Smooth muscle cell (in vitro differentiated cells): ENCODE measurements around the gene GDF11. TPM values are rescaled to one million over a fixed set of nuclear protein-coding genes. Genes with fewer than 3 reads are reported as not detected.
A peak's percentile ranks its signal among the peaks of the same experiment; 100 is the strongest.

Source experiments
- DNase-seq: peaks from one replicate; lab custom pipeline; 2025; ENCODE audit not compliant: unreplicated experiment; lab: John Stamatoyannopoulos, UW
- H2AFZ ChIP-seq: fragments of 200-600 bp; sonication (generic); 2 replicates; pipeline ENCODE4 v1.6.0; 2016; ENCODE audit warnings: antibody characterized with exemption, low read depth, mild to moderate bottlenecking
- H3F3A ChIP-seq: fragments of 200-600 bp; sonication (generic); 2 replicates; pipeline ENCODE4 v1.6.0; 2017; ENCODE audit warnings: antibody characterized with exemption, low read depth
- H3K27ac ChIP-seq: fragments of 200-600 bp; sonication (generic); 2 replicates; pipeline ENCODE4 v1.5.1; 2016; ENCODE audit warnings: low read depth, mild to moderate bottlenecking
- H3K27me3 ChIP-seq: fragments of 200-600 bp; sonication (generic); 2 replicates; pipeline ENCODE4 v1.6.1; 2016; ENCODE audit warnings: low read depth, mild to moderate bottlenecking
- H3K36me3 ChIP-seq: fragments of 200-600 bp; sonication (generic); 2 replicates; pipeline ENCODE4 v1.5.1; 2016; ENCODE audit warnings: low read depth
- H3K4me1 ChIP-seq: fragments of 200-600 bp; sonication (generic); 2 replicates; pipeline ENCODE4 v1.5.1; 2016; ENCODE audit warnings: low read depth
- H3K4me2 ChIP-seq: fragments of 200-600 bp; sonication (generic); 2 replicates; pipeline ENCODE4 v1.6.0; 2016; ENCODE audit warnings: mild to moderate bottlenecking
- H3K4me3 ChIP-seq: fragments of 200-600 bp; sonication (generic); 2 replicates; pipeline ENCODE4 v1.5.1; 2016; ENCODE audit warnings: mild to moderate bottlenecking
- H3K79me2 ChIP-seq: fragments of 200-600 bp; sonication (generic); 2 replicates; pipeline ENCODE4 v1.6.0; 2016; ENCODE audit warnings: low read depth, mild to moderate bottlenecking
- H3K9ac ChIP-seq: fragments of 200-600 bp; sonication (generic); 2 replicates; pipeline ENCODE4 v1.6.0; 2016; ENCODE audit warnings: low read depth
- H3K9me3 ChIP-seq: fragments of 200-600 bp; sonication (generic); replicated peaks from 2 replicates; pipeline ENCODE4 v1.5.1; 2016; ENCODE audit warnings: low read depth
- H4K20me1 ChIP-seq: fragments of 200-600 bp; sonication (generic); 2 replicates; pipeline ENCODE4 v1.6.0; 2016; ENCODE audit warnings: low read depth
- WGBS: methylation state at CpG from one replicate; pipeline ENCODE4 v1.1.7; 2016; ENCODE audit warnings: low lambda C conversion rate; 5-methylcytosine and 5-hydroxymethylcytosine counted together
- polyA plus RNA-seq: library from polyadenylated mRNA; unstranded; fragments of >200 nt; fragmentation: Nextera tagmentation; extraction: Ambion mirVana; gene quantifications from 2 replicates; pipeline ENCODE4 v1.2.1, GENCODE V29; 2016
- total RNA-seq: library from RNA; depleted of rRNA; stranded (reverse); fragments of >200 nt; gene quantifications from 2 replicates; pipeline ENCODE4 v1.2.3, GENCODE V29; 2014
- TF ChIP-seq, protein P1 (sequence below): fragments of 200-600 bp; sonication (generic); IDR thresholded peaks from 2 replicates; pipeline ENCODE4 v1.5.1; 2017; ENCODE audit warnings: borderline replicate concordance, mild to moderate bottlenecking, antibody characterized with exemption; ENCODE audit not compliant: insufficient read depth, poor library complexity, severe bottlenecking

Gene GDF11
- total and polyA plus RNA-seq, 2 experiments from 2014 or later: 2.6 to 3.5 TPM

DNA sequence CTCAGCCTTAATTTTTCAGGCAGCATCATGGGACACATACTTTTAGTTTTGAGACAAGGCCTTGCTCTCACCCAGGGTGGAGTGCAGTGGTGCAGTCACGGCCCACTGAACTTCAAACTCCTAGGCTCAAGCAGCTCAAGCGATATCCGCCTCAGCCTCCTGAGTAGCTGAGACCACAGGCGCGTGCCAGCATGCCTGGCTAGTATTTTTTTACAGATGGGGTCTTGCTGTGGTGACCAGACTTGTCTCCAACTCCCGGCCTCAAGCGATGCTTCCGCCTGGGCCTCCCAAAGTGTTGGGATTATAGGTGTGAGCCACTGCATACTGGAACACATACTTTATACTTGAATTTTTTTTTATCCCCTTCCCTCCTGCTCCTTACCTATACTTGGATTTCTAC lies 20.0 kb upstream of the GDF11 start:
- H3K27me3 ChIP-seq: no peaks in the 10 kb centered on the region
- peaks cover 49% of the 10 kb centered on the region for H3F3A ChIP-seq
- peaks cover 17% of the 10 kb centered on the region for H3K4me1 ChIP-seq
- no peak overlapping the region for H2AFZ ChIP-seq
- TF ChIP-seq, protein P1, sequence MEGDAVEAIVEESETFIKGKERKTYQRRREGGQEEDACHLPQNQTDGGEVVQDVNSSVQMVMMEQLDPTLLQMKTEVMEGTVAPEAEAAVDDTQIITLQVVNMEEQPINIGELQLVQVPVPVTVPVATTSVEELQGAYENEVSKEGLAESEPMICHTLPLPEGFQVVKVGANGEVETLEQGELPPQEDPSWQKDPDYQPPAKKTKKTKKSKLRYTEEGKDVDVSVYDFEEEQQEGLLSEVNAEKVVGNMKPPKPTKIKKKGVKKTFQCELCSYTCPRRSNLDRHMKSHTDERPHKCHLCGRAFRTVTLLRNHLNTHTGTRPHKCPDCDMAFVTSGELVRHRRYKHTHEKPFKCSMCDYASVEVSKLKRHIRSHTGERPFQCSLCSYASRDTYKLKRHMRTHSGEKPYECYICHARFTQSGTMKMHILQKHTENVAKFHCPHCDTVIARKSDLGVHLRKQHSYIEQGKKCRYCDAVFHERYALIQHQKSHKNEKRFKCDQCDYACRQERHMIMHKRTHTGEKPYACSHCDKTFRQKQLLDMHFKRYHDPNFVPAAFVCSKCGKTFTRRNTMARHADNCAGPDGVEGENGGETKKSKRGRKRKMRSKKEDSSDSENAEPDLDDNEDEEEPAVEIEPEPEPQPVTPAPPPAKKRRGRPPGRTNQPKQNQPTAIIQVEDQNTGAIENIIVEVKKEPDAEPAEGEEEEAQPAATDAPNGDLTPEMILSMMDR: no peak
- H3K4me2 ChIP-seq: no peak overlapping the region
- H3K4me3 ChIP-seq: no peak overlapping the region
- H3K27ac ChIP-seq: no peak overlapping the region
- no peaks in the 10 kb centered on the region for H3K9me3 ChIP-seq
- H3K36me3 ChIP-seq: peaks cover 3% of the 10 kb centered on the region
- WGBS: 94% methylated on average over 8 of the region's 8 CpGs
- peaks cover 23% of the 10 kb centered on the region for H3K79me2 ChIP-seq
- peaks cover 57% of the 10 kb centered on the region for H4K20me1 ChIP-seq
- DNase-seq: no peak
- H3K9ac ChIP-seq: no peak overlapping the region

- 93% methylated on average over 10 of the region's 10 CpGs for WGBS
- Histone ChIP-seq H3K9ac (no peak overlapping the region), H3K27ac (no peak overlapping the region), H3K4me1 (peaks cover 10% of the 10 kb centered on the region), H3K27me3 (no peaks in the 10 kb centered on the region), H3K4me3 (no peak overlapping the region), H3F3A (peaks cover 49% of the 10 kb centered on the region), H3K79me2 (peaks cover 31% of the 10 kb centered on the region), H3K9me3 (no peaks in the 10 kb centered on the region), H3K4me2 (no peak overlapping the region), H3K36me3 (peaks cover 3% of the 10 kb centered on the region), H2AFZ (no peak overlapping the region), H4K20me1 (peaks cover 62% of the 10 kb centered on the region)
- TF ChIP-seq, protein P1: no peak
- no peak for DNase-seq
Observed at GRCh38 chr12:55723516-55724225, 19.3 kb upstream of the GDF11 start.

DNA sequence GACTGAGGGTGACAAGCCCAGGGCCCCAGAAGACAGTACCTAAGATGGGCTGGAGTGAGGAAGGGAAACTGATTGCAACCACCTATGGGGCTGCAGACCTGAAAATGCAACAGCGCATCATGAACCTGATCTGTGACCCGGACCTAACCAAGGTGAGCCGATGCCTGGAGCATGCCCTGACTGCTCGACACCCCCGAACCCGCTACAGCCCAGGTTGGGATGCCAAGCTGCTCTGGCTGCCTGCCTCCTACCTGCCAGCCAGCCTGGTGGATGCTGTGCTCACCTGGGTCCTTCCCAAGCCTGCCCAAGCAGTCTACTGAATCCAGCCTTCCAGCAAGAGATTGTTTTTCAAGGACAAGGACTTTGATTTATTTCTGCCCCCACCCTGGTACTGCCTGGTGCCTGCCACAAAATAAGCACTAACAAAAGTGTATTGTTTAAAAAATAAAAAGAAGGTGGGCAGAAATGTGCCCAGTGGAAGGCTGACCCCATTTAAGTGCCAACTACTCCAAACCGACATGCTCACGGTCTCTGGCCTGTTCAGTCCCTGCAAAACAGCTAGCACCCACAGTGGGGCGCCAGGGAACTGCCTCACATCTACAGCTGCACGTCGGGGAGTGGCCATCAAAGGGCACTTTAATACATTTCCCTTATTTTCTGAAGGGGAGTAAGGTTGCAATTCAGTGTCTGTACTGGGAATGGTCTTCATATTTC lies 18.5 kb upstream of the GDF11 start:
- no peak for DNase-seq
- peaks cover 62% of the 10 kb centered on the region for H4K20me1 ChIP-seq
- H3K36me3 ChIP-seq: peaks cover 3% of the 10 kb centered on the region
- peaks cover 31% of the 10 kb centered on the region for H3K79me2 ChIP-seq
- H3K4me1 ChIP-seq: peaks cover 9% of the 10 kb centered on the region
- no peak overlapping the region for H3K4me3 ChIP-seq
- no peak overlapping the region for H3K9ac ChIP-seq
- no peaks in the 10 kb centered on the region for H3K27me3 ChIP-seq
- no peak overlapping the region for H2AFZ ChIP-seq
- TF ChIP-seq, protein P1: peak; percentile 33
- no peak overlapping the region for H3K4me2 ChIP-seq
- peaks cover 51% of the 10 kb centered on the region for H3F3A ChIP-seq
- WGBS: 78% methylated on average over 11 of the region's 11 CpGs
- H3K9me3 ChIP-seq: no peaks in the 10 kb centered on the region
- H3K27ac ChIP-seq: no peak overlapping the region
